ENCODE measurements around the gene EFNB1. TPM values are rescaled to one million over a fixed set of nuclear protein-coding genes. Genes with fewer than 3 reads are reported as not detected.
"Not testable (repeated sequence)": the region's sequence is repeated elsewhere in the genome, so short reads cannot be mapped to it uniquely, and the experiment has no call there.

EFNB1 gene
- 59.8 TPM for total RNA-seq

DNA sequence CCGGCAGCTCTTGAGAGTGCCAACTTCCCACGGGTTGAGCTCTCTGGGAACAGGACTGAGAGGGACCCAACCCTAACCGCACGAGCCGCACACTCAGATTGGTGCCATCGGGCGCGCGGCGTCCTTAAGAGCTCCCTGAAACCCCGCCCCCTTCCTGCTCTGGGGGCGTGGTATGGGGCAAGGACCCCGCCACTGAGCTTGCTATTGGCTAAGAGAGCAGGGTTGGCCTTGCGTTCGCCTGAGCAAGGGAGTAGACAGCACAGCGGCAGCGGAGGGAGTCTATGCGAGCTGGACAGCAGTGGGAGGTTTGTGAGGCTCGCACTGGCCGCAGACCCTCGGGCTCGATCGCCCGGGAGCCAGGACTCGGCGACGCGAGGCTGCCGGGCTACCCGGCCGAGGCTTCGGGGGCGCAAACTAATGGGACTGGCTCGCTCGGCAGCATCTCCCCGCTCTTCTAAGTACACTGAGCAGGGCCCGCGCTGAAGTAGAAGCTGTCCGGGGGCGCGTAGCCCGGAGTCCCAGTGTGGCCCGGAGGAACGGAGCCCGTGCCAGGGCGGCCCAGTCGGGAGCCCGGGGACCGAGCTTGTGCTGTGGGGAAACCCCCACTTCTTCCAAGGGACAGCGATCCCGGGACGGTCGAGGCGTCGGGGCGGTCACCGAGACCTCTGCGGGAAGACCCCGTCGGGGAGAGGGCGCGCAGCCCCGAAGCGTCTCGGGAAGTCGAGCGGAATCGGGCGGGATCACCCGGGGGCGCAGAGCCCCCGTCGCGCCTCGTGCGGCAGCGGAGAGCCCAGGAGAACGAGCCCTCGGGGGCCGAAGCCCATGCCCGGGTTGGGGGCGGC is at the start of gene EFNB1:
Gene EFNB1 (plus strand): TSS at position 282 of the 842 bp plus-strand sequence. CDS start 756 bp downstream, outside the sequence.
- peak; percentile 93 for DNase-seq (ENCODE audit: low spot score)

DNA sequence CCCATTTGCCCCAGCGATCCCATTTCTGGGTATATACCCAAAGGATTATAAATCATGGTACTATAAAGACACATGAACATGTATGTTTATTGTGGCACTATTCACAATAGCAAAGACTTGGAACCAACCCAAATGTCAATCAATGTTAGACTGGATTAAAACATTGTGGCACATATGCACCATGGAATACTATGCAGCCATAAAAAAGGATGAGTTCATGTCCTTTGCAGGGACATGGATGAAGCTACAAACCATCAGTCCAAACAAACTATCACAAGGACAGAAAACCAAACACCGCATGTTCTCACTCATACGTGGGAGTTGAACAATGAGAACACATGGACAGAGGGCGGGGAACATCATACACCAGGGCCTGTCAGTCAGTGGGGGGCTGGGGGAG is 47.5 kb upstream of the EFNB1 start:
- DNase-seq (ENCODE audit: low spot score), result not testable (repeated sequence)

DNA sequence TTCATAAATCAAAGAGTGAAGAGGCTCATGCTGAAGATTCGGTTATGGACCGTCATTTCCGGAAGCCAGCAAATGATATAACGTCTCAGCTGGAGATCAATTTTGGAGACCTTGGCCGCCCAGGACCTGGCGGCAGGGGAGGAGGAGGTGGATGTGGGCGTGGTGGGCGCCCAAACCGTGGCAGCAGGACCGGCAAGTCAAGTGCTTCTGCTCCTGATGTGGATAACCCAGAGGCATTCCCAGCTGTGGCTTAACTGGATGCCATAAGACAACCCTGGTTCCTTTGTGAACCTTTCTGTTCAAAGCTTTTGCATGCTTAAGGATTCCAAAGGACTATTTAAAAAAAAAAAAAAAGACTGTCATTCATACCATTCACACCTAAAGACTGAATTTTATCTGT is 44.0 kb upstream of the EFNB1 start:
- DNase-seq (ENCODE audit: low spot score), result no peak

DNA sequence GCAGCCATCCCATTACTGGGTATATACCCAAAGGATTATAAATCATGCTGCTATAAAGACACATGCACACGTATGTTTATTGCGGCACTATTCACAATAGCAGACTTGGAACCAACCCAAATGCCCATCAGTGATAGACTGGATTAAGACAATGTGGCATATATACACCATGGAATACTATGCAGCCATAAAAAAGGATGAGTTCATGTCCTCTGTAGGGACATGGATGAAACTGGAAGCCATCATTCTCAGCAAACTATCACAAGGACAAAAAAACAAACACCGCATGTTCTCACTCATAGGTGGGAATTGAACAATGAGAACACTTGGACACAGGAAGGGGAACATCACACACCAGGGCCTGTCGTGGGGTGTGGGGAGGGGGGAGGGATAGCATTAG is 42.2 kb upstream of the EFNB1 start:
- not testable (repeated sequence) for DNase-seq (ENCODE audit: low spot score)

DNA sequence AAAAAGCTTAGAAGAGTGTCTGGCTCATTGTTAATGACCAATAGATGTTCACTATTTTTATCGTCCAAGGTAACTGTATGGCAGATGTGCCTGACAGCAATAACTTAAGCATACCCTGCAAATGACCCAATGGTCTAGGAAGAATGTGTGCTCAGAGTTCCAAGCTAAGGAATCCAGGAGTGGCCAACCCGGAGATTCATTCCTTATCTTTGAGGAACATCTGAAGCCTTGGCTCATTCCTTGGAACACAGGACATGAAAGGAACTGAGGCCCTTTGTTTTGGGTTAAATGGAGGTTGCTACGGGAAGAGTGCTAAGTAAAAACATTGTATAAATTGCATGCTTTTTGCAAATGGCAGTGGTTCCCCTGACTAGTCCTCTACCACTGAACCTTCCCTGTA is 38.9 kb upstream of the EFNB1 start:
- no peak for DNase-seq (ENCODE audit: low spot score)

DNA sequence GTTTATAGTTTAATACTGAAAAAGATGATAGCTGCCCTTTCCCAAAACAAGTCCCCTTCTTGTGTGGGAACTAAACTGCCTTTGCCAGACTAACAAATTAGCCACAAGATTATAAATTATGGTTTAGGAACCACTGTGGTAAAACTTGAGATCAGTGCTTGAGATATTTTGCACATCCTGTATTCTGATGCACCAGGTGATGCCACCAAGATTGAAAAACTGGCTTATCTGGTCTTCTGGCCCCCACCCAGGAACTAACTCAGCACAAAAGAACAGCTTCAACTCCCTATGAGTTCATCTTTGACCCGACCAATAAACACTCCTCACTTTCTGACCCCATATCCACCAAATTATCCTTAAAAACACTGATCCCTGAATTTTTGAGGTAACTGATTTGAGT is 36.7 kb upstream of the EFNB1 start:
- no peak for DNase-seq (ENCODE audit: low spot score)

DNA sequence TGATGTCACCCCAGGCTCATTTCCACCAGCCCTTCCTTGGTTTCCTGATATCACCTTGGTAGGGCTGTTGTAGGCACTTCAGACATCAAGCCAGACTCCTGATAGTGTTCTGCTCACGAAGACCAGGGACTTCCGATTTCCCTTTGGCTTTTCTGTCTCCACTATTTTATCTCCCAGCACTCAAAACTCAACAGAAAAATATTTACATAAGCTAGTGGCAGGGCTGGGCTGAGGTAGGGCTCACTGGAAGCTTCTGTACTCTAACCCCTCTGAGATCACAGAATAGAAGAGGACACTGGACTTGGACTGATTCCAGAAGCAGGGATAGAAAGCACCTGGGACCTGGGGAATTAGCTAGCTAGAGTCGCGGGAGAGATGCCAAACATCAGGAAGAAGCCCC is 34.4 kb upstream of the EFNB1 start:
- DNase-seq (ENCODE audit: low spot score), result no peak

DNA sequence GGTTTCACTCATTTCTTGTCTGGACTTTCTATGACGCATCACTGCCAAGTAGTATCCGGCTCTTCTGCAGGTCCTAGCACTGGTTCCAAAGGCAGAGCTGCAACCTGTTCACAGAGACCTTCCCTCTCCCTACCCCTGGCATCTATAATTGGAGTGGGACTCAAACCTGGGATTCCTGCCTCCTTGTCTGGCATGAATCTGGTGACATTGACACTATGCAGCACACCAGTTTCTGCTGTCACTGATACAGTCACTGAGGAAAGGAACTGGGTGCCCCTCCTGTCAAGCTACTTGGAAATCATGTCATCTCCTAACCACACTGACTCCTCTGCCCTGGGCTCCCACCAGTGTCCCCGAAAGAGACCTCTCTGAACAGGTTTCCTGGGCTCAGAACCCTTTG is 33.1 kb upstream of the EFNB1 start:
- DNase-seq (ENCODE audit: low spot score), result no peak

DNA sequence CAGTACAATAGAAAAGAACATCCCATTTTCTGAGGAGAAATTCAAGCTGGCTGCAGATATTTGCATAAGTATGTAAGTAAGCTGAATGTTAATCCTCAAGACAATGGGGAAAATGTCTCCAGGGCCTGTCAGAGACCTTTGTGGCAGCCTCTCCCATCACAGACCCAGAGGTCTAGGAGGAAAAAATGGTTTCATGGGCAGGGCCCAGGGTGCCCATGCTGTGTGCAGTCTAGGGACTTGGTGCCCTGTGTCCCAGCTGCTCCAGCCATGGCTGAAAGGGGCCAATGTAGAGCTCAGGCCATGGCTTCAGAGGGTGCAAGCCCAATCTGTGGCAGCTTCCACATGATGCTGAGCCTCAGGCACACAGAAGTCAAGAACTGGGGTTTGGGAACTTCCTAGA is 30.4 kb upstream of the EFNB1 start:
- DNase-seq (ENCODE audit: low spot score), result not testable (repeated sequence)

DNA sequence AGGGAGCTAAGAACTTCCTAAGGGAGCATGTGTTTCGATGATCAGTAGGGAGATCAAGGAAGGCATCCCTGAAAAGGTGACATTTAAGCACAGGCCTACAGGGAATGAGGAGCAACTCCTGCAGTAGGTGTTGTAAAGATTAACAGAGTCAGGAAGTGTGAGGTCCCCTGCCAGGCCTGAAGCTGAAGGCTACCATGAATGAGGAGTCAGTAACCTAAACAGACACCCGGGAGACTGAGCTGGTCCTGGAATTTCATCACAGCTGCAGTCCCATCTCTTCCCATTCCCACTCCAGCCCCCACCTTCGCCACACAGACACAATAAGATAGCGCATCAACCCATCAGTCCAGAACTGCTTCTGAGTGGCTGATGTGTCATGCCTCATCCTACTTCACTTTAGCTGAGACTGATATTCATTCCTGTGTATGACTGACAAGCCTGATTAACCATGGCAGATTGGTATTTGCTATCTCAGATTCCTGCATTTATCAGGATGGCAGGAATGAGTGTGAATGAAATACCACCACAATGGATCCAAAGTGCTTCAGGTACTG is 27.0 kb upstream of the EFNB1 start:
- DNase-seq (ENCODE audit: low spot score), result no peak

DNA sequence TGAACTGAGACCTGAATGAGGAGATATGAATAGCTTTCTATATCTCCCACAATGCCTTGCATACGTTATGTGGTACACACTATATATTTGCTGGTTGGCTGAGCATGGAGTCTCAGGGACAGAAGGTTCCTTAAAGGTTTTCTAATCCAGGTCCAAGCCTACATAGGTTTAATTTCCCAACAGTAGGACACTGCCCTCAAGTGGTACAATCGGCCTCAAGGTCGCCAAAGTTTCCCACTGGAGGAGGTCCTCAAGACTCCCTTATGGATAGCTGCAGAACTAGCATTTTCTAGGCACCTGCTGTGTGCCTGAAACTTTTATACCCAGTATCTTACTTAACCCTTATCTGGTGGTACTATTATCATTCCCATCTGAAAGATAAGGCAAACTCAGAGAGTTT is 21.0 kb upstream of the EFNB1 start:
- no peak for DNase-seq (ENCODE audit: low spot score)

DNA sequence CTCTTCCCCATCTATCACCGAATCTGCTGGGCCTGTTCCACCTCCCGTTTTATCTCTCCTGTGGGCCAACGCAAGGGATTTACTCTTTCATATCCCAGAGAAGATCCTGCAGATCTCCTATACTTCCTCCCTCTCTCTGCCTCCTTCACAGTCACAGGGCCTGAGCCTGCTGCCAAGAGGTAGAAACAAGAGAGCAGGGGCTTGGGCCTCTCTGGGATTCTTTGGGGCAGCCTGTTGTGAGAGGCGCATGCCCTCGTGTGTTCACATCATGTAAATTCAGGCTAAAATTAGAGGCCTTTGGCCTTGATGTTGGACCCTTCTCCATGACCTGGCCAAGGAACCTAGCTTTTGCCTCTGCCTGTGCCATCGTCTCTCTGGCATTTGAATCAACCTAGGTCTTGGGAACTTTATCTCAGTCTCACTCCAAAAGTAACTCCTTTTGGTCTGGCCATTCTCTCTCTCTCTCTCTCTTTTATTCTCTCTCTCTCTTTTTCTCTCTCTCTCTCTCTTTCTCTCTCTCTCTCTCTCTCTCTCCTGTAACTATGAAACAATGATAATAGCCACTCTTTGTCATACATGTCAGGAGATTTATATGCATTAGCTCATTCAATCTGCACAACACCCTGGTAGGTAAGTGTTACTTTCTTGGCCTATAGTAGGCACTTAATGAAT is 20.0 kb upstream of the EFNB1 start:
- DNase-seq (ENCODE audit: low spot score), result no peak

DNA sequence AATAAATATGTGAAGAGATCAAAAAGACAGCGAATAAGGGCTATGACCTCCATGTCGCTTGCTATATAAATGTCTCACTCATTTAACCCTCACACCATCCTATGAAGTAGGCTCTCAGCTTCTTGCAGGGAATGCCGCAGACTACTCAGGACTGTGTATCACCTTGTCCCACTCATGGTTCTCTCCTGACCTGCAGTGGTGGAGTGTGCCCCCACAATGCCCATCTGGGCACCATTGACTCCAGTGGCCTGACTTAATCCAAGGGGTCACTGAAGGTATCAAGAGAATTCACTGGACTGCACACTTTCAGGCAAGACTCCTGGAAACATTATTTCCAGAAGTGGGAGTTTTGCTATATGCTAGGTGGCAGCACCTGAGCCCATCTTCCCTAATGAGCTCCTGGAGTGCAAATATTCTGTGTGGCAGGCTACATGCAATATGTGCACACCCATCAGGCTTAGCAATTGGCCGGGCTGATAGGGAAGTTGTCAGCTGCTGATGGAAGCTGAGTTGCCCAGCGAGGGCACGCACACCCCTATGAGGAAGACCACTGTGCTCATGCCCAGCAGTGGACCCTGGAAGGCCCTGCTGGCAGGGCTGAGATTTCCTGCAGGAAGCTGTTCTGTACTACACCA is 8.2 kb upstream of the EFNB1 start:
- no peak for DNase-seq (ENCODE audit: low spot score)

DNA sequence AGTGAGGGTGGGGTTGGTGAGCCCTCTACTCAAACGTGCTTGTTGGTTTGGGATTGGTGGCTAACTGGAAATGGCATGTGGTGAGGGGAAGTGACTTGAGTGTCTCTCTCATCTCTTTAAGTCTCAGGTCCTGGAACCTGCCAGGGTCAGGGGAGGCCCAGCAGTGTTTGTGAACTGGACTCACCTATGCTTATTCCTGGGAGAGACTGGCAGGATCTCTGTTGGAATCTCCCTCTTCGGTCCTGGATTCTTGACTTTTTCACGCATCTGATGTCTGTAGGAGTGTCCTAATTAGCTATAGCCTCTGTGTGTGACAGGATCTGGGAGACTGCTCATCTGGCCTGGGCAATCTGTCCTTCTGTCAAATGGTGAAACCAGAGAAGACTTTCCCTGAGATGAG is 7.2 kb upstream of the EFNB1 start:
- no peak for DNase-seq (ENCODE audit: low spot score)

DNA sequence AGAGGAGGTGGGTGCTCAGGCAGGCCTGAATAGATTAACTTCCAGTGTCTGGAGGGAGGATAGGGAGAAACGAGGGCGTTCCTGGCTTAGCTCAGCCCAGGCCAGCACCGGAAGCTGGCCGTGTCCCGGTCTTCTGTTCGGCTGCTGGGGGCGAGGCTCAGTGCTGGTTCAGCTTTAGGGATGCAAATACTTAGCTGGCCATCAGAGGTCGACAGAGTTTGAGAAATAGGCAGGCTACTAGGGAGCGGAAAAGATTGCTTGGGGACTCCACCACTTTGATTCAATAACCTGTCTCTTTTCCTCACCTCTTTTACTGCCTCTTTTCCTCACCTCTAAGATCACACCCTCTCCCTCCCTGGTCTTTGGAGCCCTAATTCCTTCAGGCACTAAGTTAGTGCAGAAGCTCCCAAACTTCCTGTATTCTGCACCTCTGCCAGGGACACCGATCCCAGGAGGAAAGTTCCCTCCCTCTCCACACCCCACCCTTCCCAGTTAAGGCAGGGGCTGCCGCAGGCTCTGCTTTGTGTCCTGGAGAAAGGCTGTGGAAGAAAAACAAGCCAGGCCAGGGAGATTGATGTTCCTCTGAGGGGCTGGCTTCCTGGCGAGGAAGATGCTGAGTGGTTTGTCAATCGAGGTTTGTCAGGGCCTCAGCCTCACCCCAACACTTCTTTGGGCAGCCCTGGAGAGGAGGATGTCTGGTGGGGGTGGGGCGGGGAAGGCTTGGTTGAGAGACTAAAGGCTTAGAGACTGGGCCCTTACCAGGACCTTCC is 6.0 kb upstream of the EFNB1 start:
- no peak for DNase-seq (ENCODE audit: low spot score)

DNA sequence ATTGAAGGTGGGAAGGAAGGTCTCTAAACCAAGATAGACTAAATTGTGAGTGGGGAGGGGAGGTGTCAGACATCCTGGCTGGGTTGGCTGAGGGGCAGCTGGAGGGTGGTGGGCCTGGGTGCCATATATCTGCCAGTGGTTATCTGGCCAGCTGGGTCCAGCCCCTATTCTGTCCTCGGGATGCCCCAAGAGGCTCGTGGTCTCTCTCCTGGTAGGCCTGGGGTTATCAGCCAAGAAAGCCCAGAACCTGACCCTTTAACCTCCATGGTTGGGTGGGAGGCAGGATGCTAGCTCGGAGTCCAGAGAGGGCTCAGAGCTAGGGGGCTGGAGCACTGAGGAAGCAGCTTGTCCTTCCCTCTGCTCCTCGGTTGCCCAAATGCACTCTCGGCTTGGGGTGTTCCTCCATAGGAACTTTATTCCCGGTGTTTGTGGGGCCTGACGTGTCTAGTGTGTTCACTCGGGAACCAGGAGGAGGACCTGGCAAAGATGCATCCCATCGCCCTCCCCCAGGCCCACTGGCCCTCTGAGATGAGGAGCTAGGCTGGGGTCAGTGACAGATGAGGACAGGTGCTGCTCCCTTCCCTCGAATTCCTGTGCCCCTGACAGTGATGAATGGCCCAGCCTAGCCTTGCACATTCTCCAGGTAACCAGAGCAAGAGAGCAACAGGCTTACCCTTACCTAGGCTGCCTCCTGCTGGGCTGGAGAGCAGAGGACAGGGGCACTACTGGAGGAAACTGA is 5.2 kb upstream of the EFNB1 start:
- DNase-seq (ENCODE audit: low spot score), result no peak

DNA sequence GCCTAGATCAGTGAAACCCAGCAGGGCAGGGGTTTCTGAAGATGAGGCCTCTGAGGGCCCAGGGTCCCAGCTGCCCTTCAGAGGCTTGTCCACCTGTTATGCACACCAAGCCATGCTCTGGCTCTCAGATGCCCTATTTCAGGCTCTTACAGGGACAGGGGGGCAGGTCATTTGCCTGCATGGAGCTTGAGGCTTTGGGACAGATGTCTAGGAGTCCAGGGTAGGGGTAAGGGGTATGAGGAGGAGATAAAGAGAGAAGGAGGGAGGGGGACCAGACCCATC is 4.7 kb upstream of the EFNB1 start:
- no peak for DNase-seq (ENCODE audit: low spot score)

DNA sequence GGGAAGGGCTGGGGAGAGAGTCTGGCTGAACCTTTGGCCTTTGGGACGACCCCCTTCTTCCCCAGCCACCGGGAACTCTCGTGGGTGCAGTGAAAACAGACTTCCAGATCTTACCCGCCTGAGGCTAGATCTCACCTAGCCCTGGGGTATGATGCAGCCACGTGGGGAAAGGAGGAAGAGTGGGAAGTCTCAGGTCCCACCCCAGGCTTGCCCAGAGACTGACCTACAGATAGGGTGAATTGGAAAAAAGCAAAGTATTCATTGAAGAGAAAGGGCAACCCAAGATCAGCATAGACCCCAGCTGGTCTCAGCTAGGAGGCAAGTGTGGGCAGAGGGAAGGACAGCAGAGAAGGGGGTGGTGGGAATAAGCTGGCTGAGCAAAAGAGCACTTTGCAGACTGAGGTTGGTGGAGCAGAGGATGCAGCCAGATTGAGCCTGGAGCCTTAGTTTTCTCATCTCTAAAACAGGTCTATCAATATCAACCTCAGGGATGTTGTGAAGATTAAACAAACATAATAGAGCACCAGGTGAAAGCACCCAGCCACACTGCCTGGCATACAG is 4.2 kb upstream of the EFNB1 start:
- DNase-seq (ENCODE audit: low spot score), result no peak

DNA sequence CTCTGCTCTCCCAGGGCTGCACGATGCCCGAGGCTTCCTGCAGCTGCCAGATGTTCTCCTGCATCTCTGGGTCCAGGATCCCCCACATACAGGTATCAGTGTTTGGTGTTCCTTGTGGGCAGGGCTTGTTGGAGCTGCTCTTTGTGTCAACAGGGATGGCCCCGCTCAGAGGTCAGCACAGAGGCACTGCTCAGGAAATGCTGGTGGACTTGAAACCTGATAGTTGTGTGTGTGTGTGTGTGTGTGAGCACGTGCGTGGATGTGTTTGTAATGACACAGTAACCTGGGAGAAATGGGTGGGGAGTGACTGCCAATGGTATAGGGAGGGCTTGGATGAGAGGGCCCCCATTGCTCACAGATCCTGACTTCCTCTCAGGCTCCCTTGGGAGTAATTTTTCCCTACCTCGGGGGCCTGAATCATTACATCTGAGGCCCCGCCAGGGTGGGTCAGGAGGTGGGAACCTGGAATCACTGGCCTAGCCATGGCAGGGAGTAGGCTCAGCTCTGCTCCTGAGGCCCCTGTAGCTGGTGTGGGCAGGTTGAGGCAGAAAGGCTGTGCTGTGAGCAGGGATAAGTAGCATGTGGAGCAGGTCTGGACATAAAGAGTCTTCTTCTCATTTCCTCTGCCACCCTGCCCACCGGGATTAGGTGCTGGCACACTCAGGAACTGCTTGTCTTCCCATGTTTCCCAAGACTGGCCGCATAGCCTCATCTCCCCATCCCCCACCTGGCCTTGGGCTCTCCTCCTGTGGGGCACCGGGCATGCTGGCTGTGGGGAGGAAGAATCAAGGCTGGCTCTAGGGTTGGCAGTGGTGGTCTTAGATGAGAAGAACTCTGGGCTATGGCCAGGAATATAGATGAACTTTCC is 2.5 kb upstream of the EFNB1 start:
- no peak for DNase-seq (ENCODE audit: low spot score)

DNA sequence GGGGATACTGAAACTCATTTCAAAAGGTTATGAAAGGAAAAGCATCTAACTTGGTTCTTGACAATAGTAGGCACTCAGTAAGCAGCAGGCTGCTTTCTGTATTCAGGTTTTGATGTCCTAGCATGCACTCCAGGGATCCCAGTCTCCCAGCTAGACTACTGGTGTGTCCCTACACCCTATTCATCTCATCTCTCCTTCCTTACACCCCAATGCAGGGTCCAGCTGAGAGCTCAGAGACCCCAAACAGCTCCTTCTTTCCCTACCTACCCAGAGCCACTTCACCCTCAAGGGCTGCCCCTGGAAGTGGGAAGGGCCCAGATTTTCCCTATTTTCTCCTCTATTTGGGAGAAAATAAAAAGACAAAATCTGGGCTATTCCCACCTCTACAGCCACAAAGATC is 1.6 kb upstream of the EFNB1 start:
- DNase-seq (ENCODE audit: low spot score), result no peak

Data from ureter (tissue), 1 donor.